ENCODE measurements around the gene NMRK1.

Gene NMRK1

GRCh38 chr9:75101004-75101588 is 13.1 kb upstream of the NMRK1 start:
- DNase-seq, result no peak

DNA sequence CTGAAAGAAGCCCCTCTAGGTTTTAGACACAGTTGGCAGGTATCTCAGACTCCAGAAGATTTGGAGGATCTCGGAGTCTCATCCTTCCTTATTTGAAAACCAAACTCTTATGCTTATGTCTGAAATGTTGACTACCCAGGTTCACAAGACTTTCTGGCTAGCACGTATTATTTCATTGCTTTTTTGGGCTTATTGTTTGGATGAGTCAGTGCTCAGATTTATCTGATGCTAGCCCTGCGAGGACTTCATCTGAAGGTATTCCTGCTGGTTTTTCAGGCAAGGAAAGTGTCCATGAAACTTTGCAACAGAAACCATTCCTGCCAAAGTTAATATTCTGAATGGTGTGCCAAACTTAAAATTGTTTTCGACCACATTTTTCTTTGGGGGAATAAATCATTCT is 8.8 kb upstream of the NMRK1 start:
- DNase-seq, result no peak

DNA sequence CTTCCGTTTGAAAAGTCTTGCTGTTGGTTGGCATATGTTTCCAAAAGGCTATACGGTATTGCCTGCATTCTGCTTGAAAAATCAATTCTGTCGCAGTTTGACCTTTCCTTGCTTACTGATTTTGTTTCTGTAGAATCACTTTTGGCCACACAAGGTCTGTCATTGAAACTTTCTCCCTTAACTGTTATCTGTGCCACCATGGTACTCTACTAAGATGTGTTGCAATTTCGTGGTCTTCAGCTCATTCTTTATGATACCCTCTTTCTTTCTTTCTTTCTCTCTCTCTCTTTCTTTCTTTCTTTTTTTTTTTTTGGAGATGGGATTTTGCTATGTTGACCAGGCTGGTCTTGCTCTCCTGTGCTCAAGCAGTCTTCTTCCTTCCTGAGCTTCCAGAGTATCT is 4.8 kb upstream of the NMRK1 start:
- no peak for DNase-seq

- no peak for DNase-seq
Measured at GRCh38 chr9:75090579-75090978, 2.6 kb upstream of the NMRK1 start.

DNA sequence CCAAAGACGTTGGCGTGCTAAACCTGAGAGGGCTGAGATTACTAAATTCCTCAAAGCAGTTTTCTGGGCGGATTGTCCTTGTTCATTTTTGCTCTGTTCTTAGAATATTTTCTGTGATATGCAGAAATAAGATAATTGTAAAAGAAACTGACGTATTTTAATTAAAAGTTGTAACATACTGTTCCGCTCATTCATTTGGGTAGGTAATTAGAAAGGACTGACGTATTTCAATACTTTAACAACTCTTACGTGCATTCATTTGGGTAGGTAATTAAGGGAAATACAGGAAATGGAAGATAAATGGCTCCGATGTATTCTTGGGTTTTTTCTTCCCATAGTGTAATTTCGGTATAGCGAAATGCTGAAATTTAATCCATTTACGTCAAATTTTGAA is 1.4 kb upstream of the NMRK1 start:
- DNase-seq, result no peak

- DNase-seq, result no peak
Measured at GRCh38 chr9:75088646-75089372, 854 bp upstream of the NMRK1 start.

DNA sequence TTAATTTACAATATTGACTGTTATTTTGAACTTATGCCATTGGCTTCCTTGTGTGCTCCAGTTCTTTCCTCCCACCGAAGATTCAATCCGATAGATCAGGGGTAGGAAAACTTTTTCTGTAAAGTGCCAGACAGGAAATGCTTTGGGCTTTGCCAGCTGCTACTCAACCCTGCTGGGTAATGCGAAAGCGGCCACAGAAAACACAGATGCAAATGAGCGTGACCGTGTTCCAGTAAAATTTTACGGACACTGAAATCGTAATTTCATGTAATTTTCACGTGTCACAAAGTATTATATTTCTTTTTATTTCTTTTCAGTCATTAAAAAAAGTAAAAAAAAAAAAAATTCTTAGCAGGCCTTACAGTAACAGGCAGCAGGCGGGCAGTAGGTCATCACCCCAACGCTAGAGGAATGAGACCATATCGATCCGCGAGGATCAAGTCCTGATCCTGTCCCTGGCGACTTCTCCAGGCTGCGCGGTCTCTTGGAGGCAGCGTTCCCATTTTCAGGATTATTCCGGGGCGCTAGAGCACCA is 599 bp downstream of the NMRK1 start:
- no peak for DNase-seq

- no peak for DNase-seq
Measured at GRCh38 chr9:75086541-75087288, 1.2 kb downstream of the NMRK1 start.

DNA sequence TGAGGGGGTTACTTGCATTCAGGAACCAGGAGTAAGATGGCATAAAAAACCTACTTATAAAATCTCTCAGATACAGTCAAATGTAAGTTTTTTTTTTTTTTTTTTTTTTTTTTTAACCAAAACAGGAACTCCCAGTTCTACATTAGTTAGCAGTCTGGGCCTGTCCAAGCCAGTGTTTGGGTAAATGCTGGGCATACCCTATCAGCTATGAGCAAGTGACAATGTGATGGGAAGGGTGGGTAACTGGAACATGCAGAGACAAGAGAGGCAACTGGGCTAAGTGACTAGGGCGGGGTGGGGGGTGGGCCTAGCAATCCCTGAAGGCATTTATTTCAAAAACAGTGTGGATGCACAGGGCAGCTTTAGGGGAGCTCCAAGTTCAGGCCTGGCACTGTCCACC is 2.3 kb downstream of the NMRK1 start:
- no peak for DNase-seq

DNA sequence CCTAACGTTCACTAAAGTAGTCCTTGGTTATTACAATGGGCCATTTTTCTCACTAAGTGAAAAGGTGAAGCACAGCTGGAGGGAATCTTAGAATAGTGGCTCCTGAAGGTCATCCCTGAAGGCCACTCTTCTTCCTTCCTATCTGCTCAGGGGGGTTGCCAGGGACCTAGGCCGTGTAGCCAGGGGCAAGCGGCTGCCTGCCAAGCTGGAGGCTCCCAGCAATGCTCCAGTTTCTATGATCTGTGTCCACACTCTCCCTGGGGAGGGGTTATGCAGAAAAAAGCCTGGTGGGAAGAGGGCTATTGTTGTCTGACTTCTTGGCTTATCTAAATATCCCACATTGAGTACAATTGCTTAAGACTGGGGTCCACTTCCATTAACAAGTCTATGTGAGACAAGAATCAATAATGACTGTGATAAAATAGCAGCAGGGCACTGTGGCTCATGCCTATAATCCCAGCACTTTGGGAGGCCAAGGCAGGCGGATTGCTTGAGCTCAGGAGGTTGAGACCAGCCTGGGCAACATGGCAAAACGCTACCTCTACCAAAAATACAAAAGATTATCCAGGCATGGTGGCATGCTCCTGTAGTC is 3.8 kb downstream of the NMRK1 start:
- DNase-seq, result no peak

DNA sequence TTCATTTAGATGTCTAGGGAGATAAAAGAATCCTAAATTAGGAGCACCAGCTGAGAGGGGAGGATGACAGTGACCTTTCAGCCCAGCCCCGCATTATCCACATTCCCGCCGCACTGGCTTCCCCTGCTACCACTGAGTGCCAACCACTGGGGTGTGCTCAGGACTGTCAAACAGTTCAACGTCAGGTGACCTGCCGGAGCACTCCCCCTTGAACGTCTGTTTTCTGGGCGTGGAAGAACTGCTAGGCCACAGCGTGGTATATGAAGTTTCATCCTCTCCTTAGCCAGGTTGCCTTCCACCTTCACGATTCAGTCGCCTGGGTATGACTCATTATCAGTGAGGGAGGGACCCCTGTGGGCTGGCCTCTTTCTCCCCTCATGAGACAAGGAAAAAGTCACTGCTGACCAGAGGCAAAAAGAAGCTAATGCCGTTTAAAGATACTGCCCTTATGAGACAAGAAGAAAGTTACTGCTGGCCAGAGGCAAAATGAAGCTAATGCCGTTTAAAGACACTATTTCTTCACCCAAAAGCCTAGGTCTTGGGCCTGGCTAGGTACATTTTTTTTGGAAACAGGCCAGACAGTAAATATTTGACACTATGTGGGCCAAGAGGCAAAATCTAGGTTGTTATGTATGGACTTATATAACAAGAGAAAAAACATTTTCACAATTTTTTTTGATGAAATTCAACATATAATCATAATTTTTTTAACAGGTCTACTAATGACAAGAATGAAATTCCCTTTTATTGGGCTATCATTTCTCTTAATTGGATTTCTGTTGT is 4.6 kb downstream of the NMRK1 start:
- no peak for DNase-seq

- no peak for DNase-seq
Measured at GRCh38 chr9:75081632-75082031, 6.3 kb downstream of the NMRK1 start.

- no peak for DNase-seq
Measured at GRCh38 chr9:75072895-75073294, 15.1 kb downstream of the NMRK1 start.

DNA sequence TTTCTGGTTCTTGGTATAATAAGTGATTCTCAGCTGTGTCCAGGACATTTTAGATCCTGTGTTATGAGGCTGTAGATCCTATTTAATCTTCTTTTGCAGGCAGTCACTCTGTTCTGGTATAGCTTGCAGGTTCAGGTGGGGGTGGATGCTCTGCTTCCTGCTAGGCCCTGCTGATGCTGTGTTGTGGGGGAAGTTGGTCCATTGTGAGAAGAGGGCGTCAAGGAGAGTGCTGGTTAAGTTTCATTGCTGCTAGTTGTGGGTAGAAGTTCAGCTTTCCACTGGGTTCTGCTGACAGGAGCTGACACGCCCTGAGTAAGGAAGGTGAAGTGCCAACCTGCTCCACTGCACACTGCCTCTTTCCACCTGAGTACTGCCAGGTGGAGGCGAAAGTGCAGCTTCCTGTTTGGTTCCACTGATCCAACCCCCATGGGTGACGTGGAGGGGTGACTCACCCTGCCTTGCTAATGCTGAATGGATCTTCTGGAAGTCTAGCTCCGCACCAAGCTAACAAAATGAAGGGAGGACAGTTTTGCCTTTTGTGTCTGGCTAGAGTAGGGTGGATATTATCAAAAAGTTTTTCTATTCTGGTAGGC is 16.3 kb downstream of the NMRK1 start:
- DNase-seq, result no peak

DNA sequence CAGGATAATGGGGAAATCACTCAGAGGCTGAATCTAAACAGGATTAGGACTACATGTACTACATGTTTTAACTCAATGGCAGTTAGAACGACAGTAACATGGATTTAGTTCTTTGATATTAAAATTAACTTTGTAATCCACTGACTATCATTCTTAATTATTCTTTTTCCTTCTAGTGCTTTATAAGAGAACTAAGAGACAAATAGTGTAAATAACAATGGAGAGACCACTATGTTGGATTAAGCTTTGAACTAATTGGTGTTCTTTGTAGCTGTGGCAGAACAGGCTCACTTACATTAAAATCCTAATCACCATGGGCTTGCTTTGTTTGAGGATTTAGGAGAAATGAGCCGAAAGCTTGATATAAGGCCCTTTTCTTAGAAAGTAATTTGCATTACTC is 18.8 kb downstream of the NMRK1 start:
- DNase-seq, result no peak

GRCh38 chr9:75067894-75068293 is 20.1 kb downstream of the NMRK1 start:
- no peak for DNase-seq

- DNase-seq, result no peak
Measured at GRCh38 chr9:75065510-75065909, 22.4 kb downstream of the NMRK1 start.

DNA sequence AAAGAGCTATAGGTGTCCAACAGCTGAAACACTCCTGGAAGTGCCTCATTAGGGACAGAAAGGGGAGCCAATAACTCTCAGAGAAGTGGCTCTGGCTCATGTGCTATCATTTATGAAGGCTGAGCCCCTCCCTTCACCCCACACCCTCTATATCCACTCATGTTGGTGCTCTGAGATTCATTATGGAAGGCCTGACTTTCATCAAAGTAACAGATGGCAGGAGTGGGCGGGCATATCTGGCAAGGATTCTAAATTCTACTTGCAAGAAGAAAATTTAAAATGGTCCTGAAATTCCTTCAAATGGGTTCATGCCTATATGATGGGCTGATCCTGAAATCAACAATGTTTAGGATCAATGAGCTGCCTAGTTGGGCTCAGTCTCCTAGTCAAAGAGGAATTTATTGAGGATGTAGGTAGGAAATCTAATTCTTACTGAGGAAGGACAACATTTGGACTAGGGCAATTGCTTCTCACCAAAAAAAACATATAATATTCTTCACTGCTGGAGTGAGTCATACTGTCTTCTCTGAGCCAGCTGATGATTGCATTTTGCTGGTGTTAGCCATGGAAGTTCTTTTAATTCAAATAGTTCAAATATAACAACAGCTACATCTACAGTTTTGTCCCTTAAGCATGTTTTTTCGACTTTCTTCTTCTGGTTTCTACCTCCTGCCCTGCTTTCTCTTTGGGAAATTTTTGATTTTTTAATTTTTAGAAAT is 23.5 kb downstream of the NMRK1 start:
- DNase-seq, result no peak

- no peak for DNase-seq
Measured at GRCh38 chr9:75063556-75064305, 24.2 kb downstream of the NMRK1 start.

DNA sequence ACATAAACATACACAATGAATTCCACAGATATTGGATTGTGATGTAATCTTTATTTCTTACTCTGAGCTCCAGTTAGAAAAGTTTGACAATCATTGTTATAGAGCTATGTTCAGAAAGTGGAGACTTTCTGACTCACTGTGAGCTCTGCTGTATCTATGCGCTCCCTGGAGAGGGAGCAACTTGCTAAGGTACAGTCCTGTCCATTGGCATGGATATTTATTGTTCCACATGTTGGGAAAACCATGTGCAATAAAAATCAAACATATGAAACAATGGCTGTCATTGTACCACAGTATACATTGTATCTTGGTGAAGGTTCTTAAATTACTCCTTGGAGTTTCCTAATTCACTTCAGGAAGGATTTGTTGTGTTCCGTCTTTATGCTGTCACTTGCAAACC is 26.8 kb downstream of the NMRK1 start:
- DNase-seq, result no peak
